ENCODE data around the gene NUP98.

- TF ChIP-seq CTCF (IDR thresholded peaks at IDR 0.05) (no peak), EZH2phosphoT487 (IDR thresholded peaks at IDR 0.05) (no peak), EZH2 (IDR thresholded peaks at IDR 0.05) (no peak)
Observed at GRCh38 chr11:3832816-3833215, 35.5 kb upstream of the NUP98 start.
